DMS53 treated with DMSO at 0.1 percent for 48 hours (cell line): Measurements from ENCODE around the gene GRB2.
"Not testable (repeated sequence)": the region's sequence is repeated elsewhere in the genome, so short reads cannot be mapped to it uniquely, and the experiment has no call there.

Source experiments
- DNase-seq: peaks from one replicate; lab custom pipeline; 2025; ENCODE audit not compliant: unreplicated experiment; lab: John Stamatoyannopoulos, UW

The GRB2 gene

DNA sequence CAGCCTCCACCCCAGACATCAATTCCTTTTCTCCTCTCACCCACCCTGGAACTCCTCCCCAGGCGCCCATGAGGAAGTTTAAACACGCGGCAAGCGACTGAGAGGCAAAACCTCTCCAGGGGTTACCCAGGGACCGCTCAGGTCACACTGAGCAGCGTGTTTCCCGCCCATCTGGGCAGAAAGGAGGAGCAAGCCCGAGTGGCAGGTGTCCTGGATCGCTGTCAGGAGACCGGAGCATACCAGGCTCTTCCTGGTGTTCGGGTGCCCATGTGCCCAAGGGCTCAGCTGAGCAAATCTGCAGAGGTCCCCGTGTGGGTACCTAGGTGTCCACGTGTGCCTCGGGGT is 116.7 kb downstream of the GRB2 start:
- peak; percentile 76 for DNase-seq

- no peak for DNase-seq
These were observed 117.1 kb downstream of the GRB2 start for GRCh38 chr17:75288359-75288758.

DNA sequence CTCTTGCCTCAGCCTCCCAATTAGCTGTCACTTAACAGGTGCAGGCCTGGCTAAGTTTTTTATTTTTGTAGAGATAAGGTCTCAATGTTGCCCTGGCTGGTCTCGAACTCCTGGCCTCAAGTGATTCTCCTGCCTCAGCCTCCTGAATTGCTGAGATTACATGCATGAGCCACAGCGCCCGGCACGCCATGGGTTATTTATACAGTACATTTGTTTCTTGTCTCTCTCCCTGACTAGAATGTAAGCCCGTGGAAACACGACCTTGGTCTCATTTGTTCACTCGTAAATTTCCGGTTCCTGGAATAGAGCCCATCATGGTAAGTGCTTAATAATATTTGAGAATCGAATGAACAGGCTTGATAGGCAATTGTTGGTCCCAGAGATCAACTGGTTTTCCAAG is 118.3 kb downstream of the GRB2 start:
- no peak for DNase-seq

DNA sequence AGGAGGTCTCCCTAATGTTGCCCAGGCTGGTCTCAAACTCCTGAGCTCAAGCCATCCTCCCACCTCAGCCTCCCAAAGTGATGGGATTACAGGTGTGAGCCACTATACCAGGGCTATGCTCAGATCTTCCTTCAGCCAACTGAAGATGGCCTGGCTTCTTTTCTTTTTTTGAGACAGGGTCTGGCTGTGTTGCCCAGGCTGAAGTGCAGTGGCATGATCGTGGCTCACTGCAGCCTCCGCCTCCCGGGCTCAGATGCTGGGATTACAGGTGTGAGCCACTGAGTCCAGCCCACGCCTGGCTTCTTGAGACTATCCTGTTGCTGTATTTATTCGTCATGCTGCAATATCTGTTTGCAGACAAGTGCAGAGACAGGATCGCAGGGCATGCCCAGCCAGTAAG is 120.4 kb downstream of the GRB2 start:
- DNase-seq, result no peak

DNA sequence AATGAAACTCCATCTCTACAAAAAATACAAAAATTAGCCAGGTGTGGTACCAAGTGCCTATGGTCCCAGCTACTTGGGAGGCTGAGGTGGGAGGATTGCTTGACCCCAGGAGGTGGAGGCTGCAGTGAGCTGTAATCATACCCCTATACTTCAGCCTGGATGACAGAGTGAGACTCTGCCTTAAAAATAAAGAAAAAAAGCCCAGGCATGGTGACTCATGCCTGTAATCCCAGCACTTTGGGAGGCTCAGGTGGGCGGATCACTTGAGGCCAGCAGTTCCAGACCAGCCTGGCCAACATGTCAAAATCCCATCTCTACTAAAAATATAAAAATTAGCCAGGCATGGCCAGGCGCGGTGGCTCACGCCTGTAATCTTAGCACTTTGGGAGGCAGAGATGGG is 125.3 kb downstream of the GRB2 start:
- DNase-seq, result not testable (repeated sequence)

GRCh38 chr17:75277664-75278071 is 127.8 kb downstream of the GRB2 start:
- DNase-seq, result no peak

- no peak for DNase-seq
These were observed 131.3 kb downstream of the GRB2 start for GRCh38 chr17:75273977-75274708.

DNA sequence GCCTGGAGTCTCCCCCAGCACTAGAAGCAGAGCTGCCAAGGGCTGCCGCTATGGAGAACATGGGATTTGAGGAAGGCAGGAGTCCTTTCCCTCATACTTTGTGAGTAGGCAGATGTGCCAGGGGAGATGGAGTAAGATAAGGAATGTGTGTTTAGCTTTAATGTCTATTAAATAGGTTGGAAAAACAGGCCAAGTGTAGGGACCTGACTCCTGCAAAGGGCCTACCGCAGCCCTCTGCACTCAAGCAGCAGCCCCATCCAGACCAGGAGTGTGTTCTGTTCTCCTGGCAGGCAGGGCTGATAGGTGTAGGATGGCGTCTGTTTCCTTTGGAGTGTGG is 132.7 kb downstream of the GRB2 start:
- no peak for DNase-seq

GRCh38 chr17:75271955-75272847 is 133.3 kb downstream of the GRB2 start:
- DNase-seq, result no peak

GRCh38 chr17:75271233-75271954 is 134.1 kb downstream of the GRB2 start:
- no peak for DNase-seq

GRCh38 chr17:75270966-75271232 is 134.6 kb downstream of the GRB2 start, which contains the start of gene MIF4GD:
Gene MIF4GD (minus strand): TSS chr17:75271231. CDS start chr17:75270195, 1,036 bp downstream.
- peak; percentile 56 for DNase-seq

- DNase-seq, result peak; percentile 62
These were observed 135.1 kb downstream of the GRB2 start for GRCh38 chr17:75270218-75270965.

DNA sequence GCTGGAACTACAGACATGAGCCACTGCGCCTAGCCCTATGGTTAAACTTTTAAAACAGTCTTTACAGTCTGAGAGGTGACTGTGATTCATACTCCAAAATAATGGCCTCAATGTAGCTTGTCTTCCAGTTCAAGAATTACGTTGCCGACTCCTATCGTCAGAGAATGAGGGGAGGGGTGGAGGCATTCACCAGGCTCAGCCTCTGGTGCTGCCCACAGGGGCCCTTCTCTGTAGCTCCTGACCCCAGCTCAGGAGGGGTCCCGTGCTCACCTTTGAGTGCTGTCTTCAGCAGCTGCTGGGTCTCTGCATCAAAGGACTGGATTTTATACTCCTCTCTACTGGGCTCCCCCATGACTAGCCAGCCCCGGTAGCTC is 135.6 kb downstream of the GRB2 start:
- DNase-seq, result peak; percentile 43
